RWPE2 (cell line): ENCODE data around the gene C1D.
A peak's percentile ranks its signal among the peaks of the same experiment; 100 is the strongest.

Experiments
- ATAC-seq: fragments of 200-7000 bp; cut with Tn5 transposase; 3 replicates; pipeline ENCODE4 v1.9.1; 2021; ENCODE audit warnings: low read depth
- DNase-seq: peaks from one replicate; pipeline ENCODE4 v3.0.0-alpha.2; 2020; ENCODE audit warnings: low spot score
- H3K27ac ChIP-seq: fragments of 450-650 bp; 2 replicates; pipeline ENCODE4 v1.5.1; 2017; ENCODE audit warnings: mild to moderate bottlenecking; ENCODE audit not compliant: poor library complexity, severe bottlenecking
- H3K27me3 ChIP-seq: fragments of 250-450 bp; sonication (Bioruptor Pico); 2 replicates; pipeline ENCODE4 v1.5.1; 2021; ENCODE audit warnings: mild to moderate bottlenecking, moderate library complexity; ENCODE audit not compliant: insufficient read depth, poor library complexity, severe bottlenecking
- H3K36me3 ChIP-seq: fragments of 250-450 bp; sonication (Bioruptor Pico); 2 replicates; pipeline ENCODE4 v1.5.1; 2020; ENCODE audit warnings: low read depth, mild to moderate bottlenecking, moderate library complexity
- H3K4me1 ChIP-seq: fragments of 250-450 bp; sonication (Bioruptor Pico); 2 replicates; pipeline ENCODE4 v1.5.1; 2021; ENCODE audit warnings: mild to moderate bottlenecking, moderate library complexity; ENCODE audit not compliant: insufficient read depth, poor library complexity, severe bottlenecking
- H3K4me3 ChIP-seq: fragments of 250-450 bp; sonication (Bioruptor Pico); 2 replicates; pipeline ENCODE4 v1.5.1; 2021; ENCODE audit warnings: mild to moderate bottlenecking, moderate library complexity; ENCODE audit not compliant: severe bottlenecking
- H3K9me3 ChIP-seq: fragments of 250-450 bp; sonication (Bioruptor Pico); 2 replicates; pipeline ENCODE4 v1.5.1; 2021; ENCODE audit warnings: mild to moderate bottlenecking, moderate library complexity; ENCODE audit not compliant: severe bottlenecking
- CTCF ChIP-seq: fragments of 450-650 bp; IDR thresholded peaks from one replicate; pipeline ENCODE4 v1.5.1; 2017; ENCODE audit warnings: mild to moderate bottlenecking, moderate library complexity; ENCODE audit not compliant: poor library complexity, severe bottlenecking

Gene C1D

GRCh38 chr2:68000170-68000825 is 62.5 kb downstream of the C1D start:
- no peaks in the 10 kb centered on the region for H3K36me3 ChIP-seq
- H3K4me1 ChIP-seq: peaks cover 22% of the 10 kb centered on the region
- no peak for ATAC-seq
- no peak for TF ChIP-seq CTCF
- no peak overlapping the region for H3K4me3 ChIP-seq
- H3K27ac ChIP-seq: no peak overlapping the region
- no peaks in the 10 kb centered on the region for H3K27me3 ChIP-seq
- no peaks in the 10 kb centered on the region for H3K9me3 ChIP-seq
- DNase-seq: no peak

- ATAC-seq (no peak), DNase-seq (no peak)
- H3K9me3 ChIP-seq: no peaks in the 10 kb centered on the region
- no peak overlapping the region for H3K4me3 ChIP-seq
- TF ChIP-seq CTCF: no peak
- H3K4me1 ChIP-seq: peaks cover 22% of the 10 kb centered on the region
- H3K27ac ChIP-seq: no peak overlapping the region
- no peaks in the 10 kb centered on the region for H3K36me3 ChIP-seq
- no peaks in the 10 kb centered on the region for H3K27me3 ChIP-seq
Observed at GRCh38 chr2:67999332-67999731, 63.5 kb downstream of the C1D start.

- H3K27me3 ChIP-seq: no peaks in the 10 kb centered on the region
Observed at GRCh38 chr2:67997903-67998302, 64.9 kb downstream of the C1D start.

GRCh38 chr2:67997528-67997900 is 65.3 kb downstream of the C1D start:
- H3K36me3 ChIP-seq: no peaks in the 10 kb centered on the region
- peaks cover 22% of the 10 kb centered on the region for H3K4me1 ChIP-seq
- H3K27ac ChIP-seq: peak overlapping the region; percentile 94
- H3K27me3 ChIP-seq: no peaks in the 10 kb centered on the region
- TF ChIP-seq CTCF: no peak
- no peaks in the 10 kb centered on the region for H3K9me3 ChIP-seq
- no peak overlapping the region for H3K4me3 ChIP-seq
- ATAC-seq (peak; percentile 99), DNase-seq (peak; percentile 66)

More at GRCh38 chr2:67997903-67998302, 64.9 kb downstream of the C1D start:
- H3K9me3 ChIP-seq: no peaks in the 10 kb centered on the region
- H3K4me1 ChIP-seq: peaks cover 22% of the 10 kb centered on the region
- no peak for TF ChIP-seq CTCF
- no peaks in the 10 kb centered on the region for H3K36me3 ChIP-seq
- H3K27ac ChIP-seq: peak overlapping the region; percentile 94
- H3K4me3 ChIP-seq: no peak overlapping the region
- DNase-seq (no peak), ATAC-seq (peak; percentile 24; the same call in 2 of the 3 replicates)

GRCh38 chr2:67996772-67997527 is 65.9 kb downstream of the C1D start:
- Histone ChIP-seq H3K4me1 (peaks cover 22% of the 10 kb centered on the region), H3K27ac (peak overlapping the region; percentile 94), H3K36me3 (no peaks in the 10 kb centered on the region), H3K9me3 (no peaks in the 10 kb centered on the region), H3K27me3 (no peaks in the 10 kb centered on the region), H3K4me3 (no peak overlapping the region)
- ATAC-seq: peak; percentile 67
- DNase-seq: no peak
- TF ChIP-seq CTCF: no peak
